HG03175 (cell line): ENCODE results near the gene PPP5C.
"Not testable (repeated sequence)": the region's sequence is repeated elsewhere in the genome, so short reads cannot be mapped to it uniquely, and the experiment has no call there.

Experiments used
- ATAC-seq: cut with Tn5 transposase; IDR thresholded peaks from one replicate; pipeline ENCODE4 v1.9.1; 2021; ENCODE audit warnings: mild to moderate bottlenecking, moderate library complexity; ENCODE audit not compliant: unreplicated experiment

PPP5C gene

DNA sequence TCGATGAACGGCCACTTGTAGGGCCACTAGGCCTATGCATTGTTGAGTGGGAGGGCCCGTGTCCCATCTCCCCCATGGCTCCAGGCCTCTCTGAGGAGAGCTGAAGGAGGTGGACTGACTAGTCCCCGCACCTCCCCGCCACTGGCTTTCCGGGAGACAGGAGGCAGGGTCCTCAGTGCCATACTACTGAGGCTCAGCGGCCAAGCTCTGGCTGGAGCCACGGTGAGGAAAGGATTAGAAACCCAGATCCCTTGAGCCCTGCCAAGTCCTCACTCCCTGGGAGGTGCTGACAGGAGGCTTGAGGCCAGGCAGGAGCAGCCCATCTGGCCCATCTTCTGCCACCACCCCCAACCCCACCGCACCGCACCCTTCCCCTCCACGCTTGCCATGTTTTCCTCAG is 37.5 kb downstream of the PPP5C start:
- no peak for ATAC-seq

DNA sequence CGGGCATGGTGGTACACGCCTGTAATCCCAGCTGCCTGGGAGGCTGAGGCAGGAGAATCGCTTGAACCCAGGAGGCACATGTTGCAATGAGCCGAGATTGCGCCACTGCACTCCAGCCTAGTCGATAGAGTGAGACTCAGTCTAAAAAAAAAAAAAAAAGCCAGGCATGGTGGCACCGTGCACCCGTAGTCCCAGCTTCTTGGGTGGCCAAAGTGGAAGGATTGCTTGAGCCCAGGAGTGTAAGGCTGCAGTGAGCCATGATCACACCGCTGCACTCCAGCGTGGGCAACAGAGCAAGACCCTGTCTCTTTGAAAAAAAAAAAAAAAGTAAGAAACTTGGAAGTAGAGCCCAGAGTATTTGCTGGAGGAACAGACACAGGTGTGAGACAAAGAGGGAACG is 38.7 kb downstream of the PPP5C start:
- no peak for ATAC-seq

DNA sequence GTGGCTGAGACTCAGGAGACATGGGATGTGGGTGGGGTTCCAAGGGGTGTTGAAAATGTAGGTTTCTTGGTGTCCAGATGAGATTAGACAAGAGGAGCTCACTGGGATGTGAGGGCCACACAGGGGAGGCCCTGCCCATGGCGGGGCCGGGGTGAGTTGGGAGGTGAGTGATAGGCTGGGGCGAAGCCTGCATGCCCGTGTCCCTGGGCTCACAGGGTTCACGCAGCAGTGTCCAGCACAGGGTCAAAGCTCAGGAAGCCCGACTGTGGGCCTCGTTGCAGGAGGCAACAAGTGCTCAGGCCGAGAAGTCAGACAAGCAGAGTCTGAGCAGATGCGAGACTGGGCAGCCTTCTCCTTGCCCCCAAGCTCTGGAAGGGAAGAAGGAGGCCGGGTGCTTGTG is 39.3 kb downstream of the PPP5C start:
- ATAC-seq: no peak

DNA sequence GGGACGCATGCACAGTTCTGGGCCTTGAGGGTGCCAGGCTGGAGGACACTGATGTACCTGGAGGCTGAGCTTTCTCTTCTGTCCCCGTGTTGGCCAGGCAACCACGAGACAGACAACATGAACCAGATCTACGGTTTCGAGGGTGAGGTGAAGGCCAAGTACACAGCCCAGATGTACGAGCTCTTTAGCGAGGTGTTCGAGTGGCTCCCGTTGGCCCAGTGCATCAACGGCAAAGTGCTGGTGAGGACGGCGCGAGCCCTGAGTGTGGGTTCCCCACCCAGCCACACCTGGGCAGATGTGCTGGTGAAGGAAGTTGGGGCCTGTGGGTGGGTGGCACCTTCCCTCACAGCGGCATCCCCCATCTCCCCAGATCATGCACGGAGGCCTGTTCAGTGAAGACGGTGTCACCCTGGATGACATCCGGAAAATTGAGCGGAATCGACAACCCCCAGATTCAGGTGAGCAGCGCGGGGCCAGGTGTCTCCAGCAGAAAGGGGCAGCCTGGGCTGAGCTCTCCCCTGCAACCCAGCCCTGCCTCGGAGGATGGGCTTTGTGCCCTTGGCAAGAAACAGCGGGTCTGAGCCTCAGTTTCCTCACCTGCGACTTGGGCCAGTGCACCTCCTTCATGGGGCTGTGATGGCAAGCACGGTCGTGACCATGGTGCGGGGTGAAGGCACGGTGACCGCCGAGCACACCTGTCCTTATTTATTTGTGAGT is 40.3 kb downstream of the PPP5C start:
- no peak for ATAC-seq

DNA sequence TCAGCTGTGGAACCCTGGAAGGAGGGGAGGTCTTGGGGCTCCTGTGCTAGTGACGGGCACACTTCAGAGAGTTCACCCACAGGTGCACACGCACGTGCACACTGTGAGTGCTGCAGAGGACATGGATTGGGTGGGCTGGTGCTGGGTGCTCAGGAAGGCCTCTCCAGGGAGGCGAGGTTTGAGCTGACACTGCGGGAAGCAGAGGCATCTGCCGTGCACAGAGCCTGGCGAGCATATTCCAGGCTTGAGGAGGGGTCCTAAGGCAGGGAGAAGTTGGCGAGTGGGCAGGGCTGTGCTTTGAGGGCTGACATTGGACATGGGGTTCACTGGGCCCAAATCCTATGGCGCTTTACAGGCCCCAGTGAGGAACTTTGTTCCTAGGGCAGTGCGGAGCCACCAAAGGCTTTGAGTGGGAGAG is 40.8 kb downstream of the PPP5C start:
- ATAC-seq: no peak

- ATAC-seq: no peak
Observed at GRCh38 chr19:46388311-46389095, 41.6 kb downstream of the PPP5C start.

DNA sequence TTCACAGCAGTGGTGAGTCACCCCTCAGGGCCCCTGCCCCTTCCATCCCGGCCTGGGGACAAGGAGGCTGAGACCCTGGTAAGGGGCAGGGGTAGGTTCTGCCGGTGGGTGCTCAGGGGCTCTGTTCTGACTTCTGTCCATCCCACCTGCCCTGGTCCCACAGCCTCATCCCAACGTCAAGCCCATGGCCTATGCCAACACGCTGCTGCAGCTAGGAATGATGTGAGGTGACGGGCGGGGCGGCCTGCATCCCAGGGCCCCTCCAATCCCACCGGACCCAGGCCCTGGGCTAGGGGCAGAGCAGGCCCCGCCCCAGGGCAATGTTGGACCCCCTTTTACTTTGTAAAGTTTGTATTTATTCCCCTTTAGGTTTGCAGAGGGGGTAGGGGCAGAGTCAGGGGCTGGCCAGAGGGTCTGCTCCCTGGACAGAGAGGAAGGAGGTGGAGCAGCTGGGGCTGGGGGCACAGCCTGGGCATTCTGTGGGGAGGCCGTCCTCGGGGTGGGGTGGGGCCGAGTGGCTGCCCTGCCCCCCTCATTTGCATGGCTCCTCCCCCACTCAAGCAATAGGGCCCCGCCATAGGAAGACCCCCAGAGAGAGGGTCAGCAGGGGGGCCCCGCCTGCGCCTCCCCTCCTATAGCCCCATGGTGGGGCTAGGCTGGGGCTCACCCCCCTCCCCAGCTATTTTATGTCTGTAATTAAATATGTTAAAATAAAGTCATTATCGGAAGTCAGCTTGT is 43.4 kb downstream of the PPP5C start:
- no peak for ATAC-seq

GRCh38 chr19:46390866-46391265 is 44.0 kb downstream of the PPP5C start:
- ATAC-seq: no peak

DNA sequence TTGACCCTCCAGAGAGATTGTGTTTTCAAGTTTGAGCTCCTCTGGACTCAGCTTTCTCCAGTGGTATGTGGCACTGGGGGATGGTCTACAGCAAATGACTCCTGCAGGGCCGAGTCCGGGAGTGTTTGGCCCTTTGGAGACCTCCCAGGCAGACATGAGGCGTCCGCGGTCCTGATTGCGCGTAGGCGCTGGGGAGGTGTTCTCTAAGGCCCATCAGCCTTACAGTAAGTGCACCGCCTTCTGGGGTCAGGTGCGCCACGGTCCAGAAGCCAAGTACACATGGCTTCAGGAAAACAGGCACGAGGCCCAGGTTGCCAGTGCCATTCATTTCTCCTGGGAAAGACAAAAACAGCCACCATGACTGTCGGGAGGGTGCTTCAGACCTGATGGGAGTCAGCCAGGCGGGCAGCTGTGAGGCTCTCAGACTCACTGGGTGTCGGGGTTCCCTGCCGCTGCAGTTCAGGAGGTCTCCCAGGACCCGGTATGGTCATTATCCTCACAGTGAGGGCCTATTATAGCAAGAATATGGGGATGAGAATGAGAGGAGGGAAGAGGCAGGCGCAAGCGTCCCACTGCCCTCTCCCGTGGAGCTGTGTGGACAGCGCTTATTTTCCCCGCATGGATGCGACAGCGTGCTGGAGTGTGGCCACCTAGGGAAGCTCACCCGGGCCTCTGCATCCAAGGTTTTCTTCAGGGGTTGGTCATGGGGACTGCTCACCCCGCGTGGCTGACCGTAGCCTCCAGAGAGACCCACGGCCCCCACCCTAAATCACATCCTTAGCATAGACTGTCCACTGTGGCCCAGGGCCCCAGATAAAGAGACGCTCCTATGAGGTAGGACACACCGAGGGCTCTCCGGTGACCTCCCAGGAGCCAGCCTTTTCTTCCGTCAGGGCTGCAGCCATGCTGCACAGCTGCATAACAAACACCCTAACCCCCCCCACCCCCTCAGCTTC is 44.7 kb downstream of the PPP5C start:
- no peak for ATAC-seq

GRCh38 chr19:46392252-46392801 is 45.4 kb downstream of the PPP5C start:
- no peak for ATAC-seq

GRCh38 chr19:46392837-46393236 is 46.0 kb downstream of the PPP5C start:
- no peak for ATAC-seq

DNA sequence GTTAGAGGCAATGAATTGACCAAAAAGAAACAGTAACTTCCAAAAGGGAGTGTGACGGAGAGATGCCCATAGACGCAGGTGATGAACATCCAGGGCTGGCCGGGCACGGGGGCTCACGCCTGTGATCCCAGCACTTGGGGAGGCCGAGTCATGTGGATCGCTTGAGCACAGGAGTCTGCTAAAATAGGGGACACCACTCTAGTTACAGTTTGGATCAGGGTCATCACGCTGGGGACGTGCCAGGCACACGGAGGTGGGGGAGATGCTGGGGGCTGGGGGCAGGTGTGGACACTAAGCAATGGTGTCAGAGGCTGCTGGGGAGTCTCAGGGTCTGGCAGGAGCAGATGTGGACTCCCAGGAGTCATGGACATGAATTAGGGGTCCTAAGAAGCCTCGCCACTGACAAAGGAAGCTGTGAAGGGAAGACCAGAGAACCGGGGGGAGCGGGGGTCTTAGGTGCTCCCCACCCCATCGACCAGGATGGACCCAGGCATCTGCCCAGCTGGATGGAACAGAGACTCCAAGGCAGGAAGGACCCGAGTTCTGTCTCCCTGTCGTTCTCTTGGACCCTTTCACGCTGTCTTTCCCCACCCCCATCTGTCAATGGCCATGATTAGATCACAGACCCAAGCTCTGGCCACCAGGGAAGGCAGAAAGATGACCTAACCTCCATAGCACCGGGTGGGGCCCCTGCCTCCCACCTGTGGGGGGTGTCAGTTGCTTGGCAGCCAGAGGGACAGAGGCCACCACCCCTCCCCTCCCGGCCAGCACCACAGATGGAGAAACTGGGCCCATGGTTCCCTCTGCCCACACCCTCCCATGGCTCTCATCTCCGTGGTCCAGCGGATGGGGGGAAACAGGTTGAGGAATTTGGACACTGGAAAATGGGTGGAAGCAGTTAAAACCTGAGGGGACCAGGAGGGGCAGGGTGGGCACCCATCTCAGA is 46.8 kb downstream of the PPP5C start:
- no peak for ATAC-seq

- no peak for ATAC-seq
Observed at GRCh38 chr19:46394402-46394797, 47.5 kb downstream of the PPP5C start.

DNA sequence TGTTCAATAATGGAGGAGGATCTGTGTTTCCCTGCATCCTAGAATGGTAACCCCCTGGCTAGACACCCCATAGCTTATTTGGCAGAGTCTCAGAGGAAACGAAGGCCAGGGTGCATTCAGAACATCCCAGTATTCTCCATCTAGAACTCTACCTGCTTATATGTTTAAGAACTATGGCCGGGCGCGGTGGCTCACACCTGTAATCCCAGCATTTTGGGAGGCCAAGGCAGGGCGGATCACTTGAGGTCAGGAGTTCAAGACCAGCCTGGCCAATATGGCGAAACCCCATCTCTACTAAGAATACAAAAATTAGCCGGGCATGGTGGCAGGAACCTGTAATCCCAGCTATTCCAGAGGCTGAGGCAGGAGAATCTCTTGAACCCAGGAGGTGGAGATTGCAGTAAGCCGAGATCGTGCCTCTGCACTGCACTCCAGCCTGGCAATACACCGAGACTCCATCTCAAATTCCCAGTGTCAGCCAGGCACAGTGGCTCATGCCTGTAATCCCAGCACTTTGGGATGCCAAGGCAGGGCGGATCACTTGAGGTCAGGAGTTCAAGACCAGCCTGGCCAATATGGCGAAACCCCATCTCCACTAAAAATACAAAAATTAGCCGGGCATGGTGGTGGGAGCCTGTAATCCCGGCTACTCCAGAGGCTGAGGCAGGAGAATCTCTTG is 51.1 kb downstream of the PPP5C start:
- ATAC-seq: not testable (repeated sequence)

- ATAC-seq: no peak
Observed at GRCh38 chr19:46402725-46403124, 55.8 kb downstream of the PPP5C start.

DNA sequence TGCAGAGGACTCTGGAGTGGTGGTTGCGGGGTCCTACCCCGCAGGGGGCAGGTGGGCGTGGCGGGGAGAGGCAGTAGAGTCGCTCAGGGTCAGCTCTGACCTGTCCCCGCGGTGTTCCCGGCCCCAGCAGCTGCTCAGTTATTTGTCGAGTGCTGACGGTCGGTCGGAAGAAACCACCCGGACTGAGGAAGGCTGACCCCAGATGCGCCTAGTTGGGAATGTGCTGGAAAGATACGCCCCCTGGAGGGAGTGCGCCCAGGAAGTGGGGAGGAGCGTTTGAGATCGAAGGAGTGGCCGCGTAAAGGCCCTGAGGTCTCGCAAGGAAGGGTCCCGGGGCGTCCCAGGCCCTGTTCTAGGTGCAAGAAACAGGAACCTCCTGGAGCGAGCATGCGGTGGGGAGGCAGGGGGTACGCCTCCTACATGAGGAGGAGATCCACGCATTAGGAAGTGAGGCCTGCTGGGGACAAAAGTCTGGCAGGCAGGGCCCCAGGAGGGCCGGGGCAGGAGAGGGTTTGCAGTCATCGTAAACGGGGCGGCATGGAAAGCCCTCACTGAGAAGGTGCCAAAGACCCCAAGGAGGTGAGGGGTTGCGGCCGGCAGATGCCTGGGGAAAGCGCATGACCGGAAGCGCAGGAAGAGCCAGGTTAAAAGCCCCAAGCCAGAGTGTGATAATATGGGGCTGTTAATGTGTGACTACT is 57.3 kb downstream of the PPP5C start:
- no peak for ATAC-seq

- no peak for ATAC-seq
Observed at GRCh38 chr19:46404753-46405468, 58.0 kb downstream of the PPP5C start.
